PC-3 (cell line): ENCODE results near the gene CLASP1. TPM values are rescaled to one million over a fixed set of nuclear protein-coding genes. Genes with fewer than 3 reads are reported as not detected.
"Not testable (repeated sequence)": the region's sequence is repeated elsewhere in the genome, so short reads cannot be mapped to it uniquely, and the experiment has no call there.

Experiments
- ATAC-seq: fragments of 200-7000 bp; cut with Tn5 transposase; 2 replicates; pipeline ENCODE4 v1.9.1; 2020; ENCODE audit warnings: mild to moderate bottlenecking, moderate library complexity
- BruUV-seq: library from RNA; stranded (reverse); fragments of 400-500 nt; replicated peaks from 2 replicates; lab custom pipeline; 2021; lab: Mats Ljungman, UMichigan
- CTCF ChIA-PET: fragments of 300-600 bp; sonication (Branson Sonifier 250); formaldehyde crosslinking; loops from one replicate; lab custom pipeline; 2022; ENCODE audit warnings: antibody characterized with exemption; lab: Charles Lee
- POLR2A ChIA-PET: fragments of 300-600 bp; sonication (Branson Sonifier 250); formaldehyde crosslinking; loops from one replicate; lab custom pipeline; 2022; ENCODE audit warnings: antibody characterized with exemption; ENCODE audit not compliant: unreplicated experiment; lab: Charles Lee
- DNase-seq: peaks from one replicate; pipeline ENCODE4 v3.0.0-alpha.2; 2015
- H2AFZ ChIP-seq: fragments of 300-600 bp; sonication (generic); 2 replicates; pipeline ENCODE4 v1.6.0; 2016; ENCODE audit warnings: antibody characterized with exemption, low read length
- H3F3A ChIP-seq: fragments of 300-600 bp; sonication (generic); one replicate; pipeline ENCODE4 v1.6.0; 2017; ENCODE audit warnings: antibody characterized with exemption, low read length, control low read depth, mild to moderate bottlenecking; ENCODE audit not compliant: unreplicated experiment
- H3K27ac ChIP-seq: fragments of 300-600 bp; sonication (generic); 2 replicates; pipeline ENCODE4 v1.5.1; 2016; ENCODE audit warnings: mild to moderate bottlenecking, low read length
- H3K27me3 ChIP-seq: fragments of 300-600 bp; sonication (generic); 2 replicates; pipeline ENCODE4 v1.6.1; 2016; ENCODE audit warnings: low read length, mixed read lengths
- H3K36me3 ChIP-seq: fragments of 300-600 bp; sonication (generic); 2 replicates; pipeline ENCODE4 v1.6.1; 2016; ENCODE audit warnings: low read depth, mixed run types, low read length, mixed read lengths
- H3K4me1 ChIP-seq: fragments of 300-600 bp; sonication (generic); 2 replicates; pipeline ENCODE4 v1.5.1; 2016; ENCODE audit warnings: low read length; ENCODE audit not compliant: insufficient read depth
- H3K4me2 ChIP-seq: fragments of 300-600 bp; sonication (generic); 2 replicates; pipeline ENCODE4 v1.6.0; 2016; ENCODE audit warnings: low read length
- H3K4me3 ChIP-seq: fragments of 300-600 bp; sonication (generic); 2 replicates; pipeline ENCODE4 v1.5.1; 2016; ENCODE audit warnings: mild to moderate bottlenecking, low read length, mixed read lengths
- H3K79me2 ChIP-seq: fragments of 300-600 bp; sonication (generic); 2 replicates; pipeline ENCODE4 v1.6.1; 2017; ENCODE audit warnings: low read length, mixed read lengths
- H3K9ac ChIP-seq: fragments of 300-600 bp; sonication (generic); 2 replicates; pipeline ENCODE4 v1.6.0; 2016; ENCODE audit warnings: mild to moderate bottlenecking, low read length
- H3K9me2 ChIP-seq: fragments of 300-600 bp; sonication (generic); replicated peaks from 2 replicates; pipeline ENCODE4 v1.6.1; 2016; ENCODE audit warnings: mixed run types, low read length, mixed read lengths
- H3K9me3 ChIP-seq: fragments of 300-600 bp; sonication (generic); 2 replicates; pipeline ENCODE4 v1.6.1; 2016; ENCODE audit warnings: low read length, mixed read lengths
- H4K20me1 ChIP-seq: fragments of 300-600 bp; sonication (generic); 2 replicates; pipeline ENCODE4 v1.6.1; 2016; ENCODE audit warnings: low read length, mixed read lengths
- CTCF ChIP-seq: fragments of 300-600 bp; sonication (generic); conservative IDR thresholded peaks from 2 replicates; pipeline ENCODE4 v1.5.1; 2017; ENCODE audit warnings: antibody characterized with exemption, low read depth, mild to moderate bottlenecking, low read length
- EZH2 ChIP-seq: fragments of 300-600 bp; sonication (generic); IDR thresholded peaks from one replicate; pipeline ENCODE4 v1.6.1; 2017; ENCODE audit warnings: antibody characterized with exemption, mild to moderate bottlenecking, low read length; ENCODE audit not compliant: unreplicated experiment
- EZH2phosphoT487 ChIP-seq: fragments of 300-600 bp; sonication (generic); IDR thresholded peaks from 2 replicates; pipeline ENCODE4 v1.6.1; 2018; ENCODE audit warnings: mild to moderate bottlenecking, antibody characterized with exemption, low read length, borderline replicate concordance
- intact Hi-C: fragments of 100-400 bp; cut with micrococcal nuclease; formaldehyde crosslinking; loops from 2 replicates; pipeline ENCODE4 v1.9.0; 2023
- total RNA-seq: library from RNA; depleted of rRNA; stranded (reverse); fragments of >200 nt; gene quantifications from 2 replicates; pipeline ENCODE4 v1.2.3, GENCODE V29; 2014

CLASP1 gene
- total RNA-seq, 1 experiment from 2014 or later: 24.3 TPM

GRCh38 chr2:121564905-121565304, 84.4 kb downstream of the CLASP1 start:
- H3K4me3 ChIP-seq: no peak overlapping the region
- no peaks in the 10 kb centered on the region for H3K9me3 ChIP-seq
- no peaks in the 10 kb centered on the region for H3K9me2 ChIP-seq
- H4K20me1 ChIP-seq: no peaks in the 10 kb centered on the region
- no peaks in the 10 kb centered on the region for H3K27me3 ChIP-seq
- no peaks in the 10 kb centered on the region for H3F3A ChIP-seq
- ChIA-PET POLR2A (no interaction called here), CTCF (no interaction called here)
- H3K36me3 ChIP-seq: no peaks in the 10 kb centered on the region
- no peak overlapping the region for H3K27ac ChIP-seq
- intact Hi-C loops: no loop called here
- no peak for DNase-seq
- TF ChIP-seq EZH2 (no peak), CTCF (no peak), EZH2phosphoT487 (no peak)
- no peak overlapping the region for H3K9ac ChIP-seq
- 0 out of 2 replicates have a peak, but pooled peaks cover 3% of the 10 kb centered on the region for H3K4me1 ChIP-seq
- no peak overlapping the region for H2AFZ ChIP-seq
- no peak for ATAC-seq
- peaks cover 56% of the 10 kb centered on the region for H3K79me2 ChIP-seq
- H3K4me2 ChIP-seq: no peak overlapping the region
- no TSS peak for BruUV-seq

GRCh38 chr2:121563754-121564153, 85.5 kb downstream of the CLASP1 start:
- BruUV-seq, CTCF ChIA-PET, POLR2A ChIA-PET: not testable (repeated sequence)

GRCh38 chr2:121562269-121563176, 86.7 kb downstream of the CLASP1 start:
- Histone ChIP-seq H3K4me3 (no peak overlapping the region), H3K9me3 (no peaks in the 10 kb centered on the region), H3K27me3 (no peaks in the 10 kb centered on the region), H2AFZ (no peak overlapping the region), H3K36me3 (no peaks in the 10 kb centered on the region), H3K4me1 (0 out of 2 replicates have a peak, but pooled peaks cover 3% of the 10 kb centered on the region), H4K20me1 (no peaks in the 10 kb centered on the region), H3K4me2 (no peak overlapping the region), H3K27ac (no peak overlapping the region), H3F3A (no peaks in the 10 kb centered on the region), H3K9me2 (no peaks in the 10 kb centered on the region), H3K79me2 (peaks cover 67% of the 10 kb centered on the region), H3K9ac (no peak overlapping the region)
- ChIA-PET CTCF (no interaction called here), POLR2A (no interaction called here)
- DNase-seq (no peak), ATAC-seq (no peak)
- TF ChIP-seq EZH2phosphoT487 (no peak), CTCF (no peak), EZH2 (no peak)
- BruUV-seq: no TSS peak
- intact Hi-C loops: no loop called here

More at GRCh38 chr2:121563754-121564153, 85.5 kb downstream of the CLASP1 start:
- intact Hi-C loops, H4K20me1 ChIP-seq, ATAC-seq, H3K27me3 ChIP-seq, H3K9me3 ChIP-seq, H3K4me1 ChIP-seq, H3K4me2 ChIP-seq, H3K4me3 ChIP-seq, DNase-seq, H3K36me3 ChIP-seq, H2AFZ ChIP-seq, H3K27ac ChIP-seq, H3K9me2 ChIP-seq, H3K9ac ChIP-seq, H3F3A ChIP-seq: not testable (repeated sequence)
- H3K79me2 ChIP-seq: peaks cover 60% of the 10 kb centered on the region
